Activated gamma-delta T cell (primary cell): Measurements from ENCODE around the gene CBFA2T3.

Experiments
- DNase-seq: peaks from one replicate; lab custom pipeline; 2025; lab: John Stamatoyannopoulos, UW

CBFA2T3 gene

GRCh38 chr16:88875703-88876234 lies 101.2 kb downstream of the CBFA2T3 start:
- DNase-seq: no peak

- no peak for DNase-seq
Observed at GRCh38 chr16:88874938-88875599, 101.9 kb downstream of the CBFA2T3 start.

GRCh38 chr16:88872650-88873331 lies 104.2 kb downstream of the CBFA2T3 start:
- no peak for DNase-seq

- DNase-seq: no peak
Observed at GRCh38 chr16:88871730-88872416, 105.1 kb downstream of the CBFA2T3 start.

- DNase-seq: no peak
Observed at GRCh38 chr16:88871349-88871702, 105.7 kb downstream of the CBFA2T3 start.

- DNase-seq: no peak
Observed at GRCh38 chr16:88870608-88871348, 106.2 kb downstream of the CBFA2T3 start.

- no peak for DNase-seq
Observed at GRCh38 chr16:88869673-88869980, 107.4 kb downstream of the CBFA2T3 start.

GRCh38 chr16:88868974-88869672 lies 107.9 kb downstream of the CBFA2T3 start:
- no peak for DNase-seq

- DNase-seq: no peak
Observed at GRCh38 chr16:88867581-88868246, 109.3 kb downstream of the CBFA2T3 start.

GRCh38 chr16:88866151-88866920 lies 110.7 kb downstream of the CBFA2T3 start, which contains the start of gene PABPN1L:
TSS of gene PABPN1L (minus strand) at chr16:88866660. CDS start at chr16:88866606, 54 bp downstream.
- no peak for DNase-seq

- no peak for DNase-seq
Observed at GRCh38 chr16:88865742-88866141, 111.3 kb downstream of the CBFA2T3 start.

- no peak for DNase-seq
Observed at GRCh38 chr16:88865310-88865709, 111.7 kb downstream of the CBFA2T3 start.

GRCh38 chr16:88864521-88864920 lies 112.5 kb downstream of the CBFA2T3 start:
- no peak for DNase-seq

GRCh38 chr16:88864099-88864498 lies 112.9 kb downstream of the CBFA2T3 start:
- no peak for DNase-seq

GRCh38 chr16:88863426-88863825 lies 113.6 kb downstream of the CBFA2T3 start:
- DNase-seq: no peak

GRCh38 chr16:88862968-88863367 lies 114.0 kb downstream of the CBFA2T3 start:
- DNase-seq: no peak

GRCh38 chr16:88861359-88861758 lies 115.6 kb downstream of the CBFA2T3 start:
- no peak for DNase-seq

- DNase-seq: no peak
Observed at GRCh38 chr16:88859381-88860091, 117.5 kb downstream of the CBFA2T3 start.

- DNase-seq: no peak
Observed at GRCh38 chr16:88857728-88858339, 119.2 kb downstream of the CBFA2T3 start.
